ENCODE measurements around the gene LIN7C.
"Not testable (repeated sequence)": the region's sequence is repeated elsewhere in the genome, so short reads cannot be mapped to it uniquely, and the experiment has no call there.

LIN7C gene

GRCh38 chr11:27506200-27507182 lies at the start of gene LIN7C:
LIN7C (minus strand) TSS chr11:27506769; CDS start chr11:27506752, 17 bp downstream.
- peak; percentile 96 for DNase-seq

DNA sequence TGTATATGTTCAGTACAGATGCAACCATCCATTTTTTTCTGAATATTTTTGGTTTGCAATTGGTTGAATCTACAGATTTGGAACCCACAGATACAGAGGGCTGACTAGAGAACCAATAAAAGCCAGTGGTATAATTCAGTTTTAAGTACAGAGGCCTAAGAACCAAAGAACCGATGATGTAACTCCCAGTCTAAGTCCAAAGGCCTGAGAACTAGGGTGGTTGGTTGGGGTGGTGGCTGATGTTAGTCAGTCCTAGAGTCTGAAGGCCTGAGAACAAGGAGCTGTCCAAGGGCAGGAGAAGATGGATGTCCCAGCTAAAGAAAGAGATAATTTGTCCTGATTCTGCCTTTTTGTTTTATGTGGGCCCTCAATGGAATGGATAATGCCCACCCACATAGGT lies 48.7 kb upstream of the LIN7C start:
- DNase-seq: no peak

- peak; percentile 27 for DNase-seq
Observed at GRCh38 chr11:27553186-27553585, 46.6 kb upstream of the LIN7C start.

DNA sequence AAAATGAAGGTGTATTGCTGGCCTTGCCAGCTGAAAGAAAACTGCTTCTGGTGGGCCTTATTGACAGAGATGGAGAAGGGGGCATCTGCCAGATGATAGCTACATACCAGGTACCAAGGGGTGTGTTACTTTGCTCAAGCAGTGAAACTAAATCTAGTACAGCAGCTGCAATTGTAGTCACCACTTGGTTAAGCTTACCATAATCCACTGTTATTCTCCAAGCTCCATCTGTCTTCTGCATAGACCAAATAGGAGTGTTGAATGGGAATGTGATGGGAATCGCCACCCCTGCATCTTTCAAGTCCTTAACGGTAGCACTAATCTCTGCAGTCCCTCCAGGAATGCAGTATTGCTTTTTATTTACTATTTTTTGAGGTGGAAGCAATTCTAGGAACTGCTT lies 45.8 kb upstream of the LIN7C start:
- no peak for DNase-seq

GRCh38 chr11:27551127-27551526 lies 44.6 kb upstream of the LIN7C start:
- no peak for DNase-seq

DNA sequence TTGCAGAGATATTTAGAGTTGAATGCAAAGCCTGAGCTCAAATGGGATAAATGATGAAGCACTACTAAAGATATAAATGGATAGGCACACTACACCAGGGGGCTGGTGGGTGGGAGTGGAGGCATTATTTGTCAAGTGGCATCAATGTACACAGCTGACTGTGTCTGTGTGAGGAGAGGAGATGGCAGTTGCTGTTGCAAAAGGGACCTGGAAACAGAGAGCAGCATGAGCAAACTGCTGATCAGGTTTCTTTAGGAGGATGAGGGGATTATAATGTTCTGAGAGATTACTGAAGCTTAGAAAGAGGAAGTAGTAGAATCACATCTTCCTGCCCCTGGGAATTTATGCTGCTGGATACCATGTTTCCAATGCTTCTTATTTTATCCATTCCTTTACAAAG lies 39.4 kb upstream of the LIN7C start:
- no peak for DNase-seq

DNA sequence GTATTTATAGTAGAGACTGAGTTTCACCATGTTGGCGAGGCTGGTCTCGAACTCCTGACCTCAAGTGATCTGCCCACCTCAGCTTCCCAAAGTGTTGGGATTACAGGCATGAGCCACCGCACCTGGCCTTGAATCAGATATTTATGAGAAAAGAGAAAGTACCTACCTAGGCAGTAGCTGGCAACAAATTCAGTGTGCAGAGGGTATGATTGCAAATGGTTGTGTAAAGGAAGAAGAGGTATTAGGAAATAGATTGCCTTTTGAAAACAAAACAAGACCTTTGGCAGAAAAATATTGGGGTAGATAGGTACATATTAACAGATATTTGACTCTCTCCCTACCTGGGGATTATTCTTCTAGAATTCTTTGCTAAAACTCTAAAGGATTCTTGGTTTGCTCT lies 38.5 kb upstream of the LIN7C start:
- no peak for DNase-seq

DNA sequence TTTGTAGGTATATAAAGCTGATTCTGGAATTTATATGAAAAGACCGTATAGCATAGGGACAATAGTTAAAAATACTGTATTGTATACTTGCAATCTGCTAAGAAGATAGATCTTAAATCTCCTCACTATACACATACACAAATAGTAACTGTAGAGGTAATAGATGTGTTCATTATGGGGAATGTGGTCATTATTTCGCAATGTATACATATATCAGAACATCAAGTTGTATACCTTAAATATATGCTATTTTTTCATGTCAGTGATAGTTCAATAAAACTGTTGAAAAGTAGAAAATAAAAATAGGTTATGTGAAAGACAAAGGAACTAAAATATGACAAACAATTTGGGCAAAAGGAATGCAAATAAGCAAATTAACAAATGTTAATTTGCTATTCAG lies 35.2 kb upstream of the LIN7C start:
- no peak for DNase-seq

GRCh38 chr11:27540051-27540450 lies 33.5 kb upstream of the LIN7C start:
- no peak for DNase-seq

- no peak for DNase-seq
Observed at GRCh38 chr11:27535103-27535502, 28.5 kb upstream of the LIN7C start.

- peak; percentile 36 for DNase-seq
Observed at GRCh38 chr11:27532652-27533325, 26.2 kb upstream of the LIN7C start.

GRCh38 chr11:27528712-27529111 lies 22.1 kb upstream of the LIN7C start:
- no peak for DNase-seq

DNA sequence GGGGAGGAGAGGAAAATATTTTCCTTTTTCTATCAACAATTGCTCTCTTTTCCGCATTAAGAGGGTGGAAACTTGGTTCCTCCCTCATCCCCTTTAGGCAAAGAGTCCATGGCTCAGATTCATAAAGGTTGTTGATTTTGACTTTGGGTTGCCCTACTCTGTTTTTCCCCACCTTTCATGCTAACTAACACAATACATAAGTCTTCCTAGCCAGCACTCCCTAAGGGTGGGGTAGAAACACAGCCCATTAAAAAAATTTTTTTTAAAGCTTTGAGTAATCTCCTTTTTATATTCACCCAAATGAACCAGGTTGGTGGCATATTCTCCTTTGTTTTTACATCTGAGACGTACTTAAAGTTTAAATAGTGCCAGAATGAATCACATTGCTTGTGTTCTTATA lies 20.0 kb upstream of the LIN7C start:
- no peak for DNase-seq

DNA sequence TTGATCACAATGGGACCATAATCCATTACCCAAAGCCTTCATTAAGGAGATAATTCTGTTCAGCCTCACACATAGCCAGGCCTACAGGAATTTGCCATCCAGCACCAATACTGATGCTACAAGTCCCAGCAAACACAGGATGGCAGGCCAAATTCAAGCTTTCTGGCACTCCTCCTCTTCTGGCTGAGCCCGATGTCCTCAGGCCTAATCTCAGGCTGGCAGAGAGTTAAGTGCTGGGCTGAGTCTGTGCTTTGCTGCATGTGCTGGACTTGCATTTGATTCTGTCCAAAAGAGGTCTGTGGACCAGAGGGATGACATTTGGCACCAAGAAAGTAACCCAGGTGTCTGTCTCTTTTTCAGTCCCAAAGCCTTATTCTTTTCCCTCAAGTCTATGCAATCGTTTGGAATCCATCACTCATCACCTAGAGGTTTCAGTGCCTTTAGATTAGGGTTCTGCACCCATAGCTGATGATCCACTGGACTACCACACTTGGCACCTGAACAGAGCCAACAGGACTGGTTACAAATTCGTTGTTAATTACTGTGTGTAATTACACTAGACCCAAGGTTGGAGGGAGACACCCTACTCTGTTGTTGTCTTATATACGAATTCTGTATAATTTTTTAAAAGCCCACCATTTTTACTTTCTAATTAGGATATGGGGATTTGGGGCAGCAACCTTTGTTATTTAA lies 19.4 kb upstream of the LIN7C start:
- no peak for DNase-seq

DNA sequence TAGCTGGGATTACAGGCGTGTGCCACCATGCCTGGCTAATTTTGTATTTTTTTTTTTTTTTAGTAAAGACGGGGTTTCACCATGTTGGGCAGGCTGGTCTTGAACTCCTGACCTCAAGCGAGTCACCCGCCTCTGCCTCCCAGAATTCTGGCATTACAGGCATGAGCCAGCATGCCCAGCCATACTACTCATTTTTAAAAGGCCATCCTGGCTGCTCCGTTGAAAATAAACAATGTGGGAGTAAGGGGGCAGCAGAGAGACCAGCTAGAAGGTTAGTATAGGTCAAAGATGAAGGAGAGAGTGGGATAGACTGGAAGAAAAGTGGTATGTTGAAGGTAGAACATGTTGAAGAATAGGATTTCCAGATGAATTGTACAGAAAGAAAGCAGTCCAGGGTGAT lies 17.6 kb upstream of the LIN7C start:
- DNase-seq: peak; percentile 44

- no peak for DNase-seq
Observed at GRCh38 chr11:27520226-27520625, 13.7 kb upstream of the LIN7C start.

DNA sequence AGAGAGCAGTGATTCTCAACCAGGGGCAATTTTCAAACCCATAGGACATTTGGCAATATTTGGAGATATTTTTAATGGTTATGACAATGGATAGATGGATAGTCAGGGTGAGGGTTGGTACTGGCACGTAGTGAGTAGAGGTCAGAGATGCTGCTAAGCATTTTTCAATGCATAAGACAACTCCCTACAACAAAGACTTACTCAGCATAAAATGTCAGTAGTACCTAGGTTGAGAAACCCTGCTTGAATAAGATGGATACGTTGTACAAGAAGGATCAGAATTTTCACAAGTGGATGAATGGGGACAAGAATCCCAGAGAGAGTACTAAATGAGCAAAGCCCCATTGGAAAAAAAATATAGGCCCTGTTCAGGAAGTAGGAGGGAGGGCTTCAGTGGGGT lies 11.9 kb upstream of the LIN7C start:
- no peak for DNase-seq

DNA sequence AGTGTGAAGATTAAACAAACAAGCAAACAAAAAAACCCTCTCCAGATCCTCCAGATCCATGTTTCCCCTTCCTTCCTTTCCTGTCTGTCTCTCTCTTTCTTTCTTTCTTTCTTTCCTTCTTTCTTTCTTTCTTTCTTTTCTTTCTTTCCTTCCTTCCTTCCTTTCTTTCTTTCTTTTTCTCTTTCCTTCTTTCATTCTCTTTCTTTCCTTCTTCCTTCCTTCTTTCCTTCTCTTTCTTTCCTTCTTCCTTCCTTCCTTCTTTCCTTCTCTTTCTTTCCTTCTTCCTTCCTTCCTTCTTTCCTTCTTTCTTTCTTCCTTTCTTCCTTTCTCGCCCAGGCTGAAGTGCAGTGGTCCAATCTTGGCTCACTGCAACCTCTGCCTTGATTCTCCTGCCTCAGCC lies 10.9 kb upstream of the LIN7C start:
- DNase-seq: not testable (repeated sequence)

GRCh38 chr11:27514558-27514957 lies 8.0 kb upstream of the LIN7C start:
- DNase-seq: peak; percentile 31

- DNase-seq: no peak
Observed at GRCh38 chr11:27514076-27514475, 7.5 kb upstream of the LIN7C start.

DNA sequence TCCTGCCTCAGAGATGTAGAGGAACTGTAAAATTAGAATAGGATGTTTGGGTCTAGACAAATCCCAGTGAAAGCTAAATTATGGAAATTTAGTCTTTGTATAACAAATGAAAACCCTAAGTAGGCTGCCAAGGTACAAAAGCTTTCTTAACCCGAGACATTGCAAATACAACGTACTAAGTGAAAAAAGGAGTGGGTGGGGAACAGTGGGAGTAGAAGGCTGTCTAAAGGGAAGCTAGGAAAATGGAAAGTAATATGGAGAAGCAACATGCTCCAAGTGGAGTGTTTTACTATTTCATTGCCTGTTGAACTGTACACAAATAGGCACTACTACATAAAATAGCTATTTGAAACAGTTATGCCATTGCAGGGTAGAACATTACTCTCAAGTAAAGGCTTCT lies 6.8 kb upstream of the LIN7C start:
- DNase-seq: no peak

- no peak for DNase-seq
Observed at GRCh38 chr11:27512238-27512637, 5.7 kb upstream of the LIN7C start.

- DNase-seq: no peak
Observed at GRCh38 chr11:27509908-27510307, 3.3 kb upstream of the LIN7C start.

All from fibroblast of skin of right quadriceps (primary cell).